GM21526 (cell line): ENCODE measurements around the gene CHST11.

Experiments used
- ATAC-seq: cut with Tn5 transposase; IDR thresholded peaks from one replicate; pipeline ENCODE4 v1.9.1; 2021; ENCODE audit warnings: moderate library complexity; ENCODE audit not compliant: unreplicated experiment, low FRiP score

Gene CHST11

DNA sequence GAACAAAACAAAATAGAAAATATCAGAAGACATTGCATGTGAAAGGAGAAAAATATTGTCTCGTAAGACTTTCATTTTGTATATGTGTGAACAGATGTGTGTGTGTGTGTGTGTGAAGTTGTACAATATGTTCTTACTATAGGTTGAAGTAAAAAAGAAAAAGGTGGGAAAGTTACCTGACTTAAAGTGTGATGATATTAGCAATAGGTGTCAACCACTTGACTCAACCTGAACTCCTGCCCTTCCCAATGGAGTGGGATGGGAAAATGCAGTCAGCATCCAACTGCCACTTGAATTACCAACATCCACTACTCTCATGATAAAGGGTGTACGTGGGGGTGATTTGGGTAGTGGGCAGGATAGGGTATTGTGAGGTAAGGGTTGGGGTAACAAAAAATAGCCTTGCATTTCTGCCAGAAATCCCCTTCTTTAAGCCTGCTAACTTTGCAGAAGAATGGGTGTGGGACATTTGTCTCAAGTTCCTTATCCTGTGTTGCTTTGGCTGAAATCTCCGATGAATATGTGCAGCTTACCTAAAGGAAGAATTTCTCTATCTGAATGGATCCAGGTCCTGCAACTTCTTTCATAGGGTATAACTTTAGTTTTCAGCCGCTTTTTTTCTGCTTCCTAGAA, 181.6 kb downstream of the CHST11 start:
- ATAC-seq, result no peak

DNA sequence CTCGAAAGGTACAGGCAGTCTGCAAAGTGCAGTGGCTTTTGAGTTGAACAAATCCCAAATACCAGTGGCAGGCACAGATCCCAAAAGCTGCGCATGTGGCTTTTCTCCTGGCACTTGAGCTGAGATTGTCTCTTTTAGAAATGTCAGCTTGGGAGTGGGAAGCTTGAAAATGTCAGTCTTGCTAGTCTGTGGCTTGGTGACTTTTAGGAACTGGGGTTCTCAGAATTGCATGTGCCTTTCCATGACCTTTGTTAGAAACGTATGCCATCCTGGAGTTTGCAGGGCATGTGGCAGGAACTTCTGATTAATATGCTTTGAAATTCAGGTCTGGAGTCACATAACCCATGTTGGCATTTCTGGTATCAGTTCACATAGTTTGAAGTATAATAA, 182.1 kb downstream of the CHST11 start:
- no peak for ATAC-seq

DNA sequence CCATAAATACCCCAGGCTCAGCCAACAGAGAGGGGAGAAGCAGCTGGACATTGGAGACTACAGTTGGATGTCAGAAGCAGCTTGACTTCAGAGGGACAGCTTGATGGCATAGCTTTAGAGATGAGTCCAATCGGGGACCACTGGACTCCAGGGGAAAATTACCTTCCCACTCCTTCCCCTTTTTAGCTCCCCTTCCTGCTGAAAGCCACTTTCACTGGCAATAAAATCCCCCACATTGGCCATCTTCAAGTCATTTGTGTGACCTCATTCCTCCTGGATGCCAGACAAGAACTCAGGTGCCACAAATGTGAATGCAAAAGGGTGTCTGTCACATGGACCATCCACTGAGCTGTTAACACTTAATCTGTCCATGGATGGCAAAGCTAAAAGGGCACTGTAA, 184.2 kb downstream of the CHST11 start:
- ATAC-seq, result no peak

DNA sequence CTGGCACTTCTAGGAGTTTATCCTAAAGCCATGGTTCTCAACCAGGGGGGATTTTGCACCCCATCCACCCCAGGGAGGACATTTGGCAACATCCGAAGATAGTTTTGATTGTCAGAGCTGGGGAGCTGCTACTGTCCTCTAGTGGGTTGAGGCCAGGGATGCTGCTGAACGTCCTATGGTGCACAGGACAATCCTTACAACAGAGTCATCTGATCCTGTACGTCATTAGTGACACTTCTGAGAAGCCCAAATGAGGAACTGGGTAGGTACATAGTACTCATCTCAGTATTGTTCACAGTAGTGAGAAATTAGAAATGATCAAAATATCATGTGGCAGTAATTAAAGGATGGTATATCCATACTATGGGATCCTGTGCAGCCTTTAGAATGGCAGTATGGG, 185.1 kb downstream of the CHST11 start:
- ATAC-seq, result peak; percentile 79

DNA sequence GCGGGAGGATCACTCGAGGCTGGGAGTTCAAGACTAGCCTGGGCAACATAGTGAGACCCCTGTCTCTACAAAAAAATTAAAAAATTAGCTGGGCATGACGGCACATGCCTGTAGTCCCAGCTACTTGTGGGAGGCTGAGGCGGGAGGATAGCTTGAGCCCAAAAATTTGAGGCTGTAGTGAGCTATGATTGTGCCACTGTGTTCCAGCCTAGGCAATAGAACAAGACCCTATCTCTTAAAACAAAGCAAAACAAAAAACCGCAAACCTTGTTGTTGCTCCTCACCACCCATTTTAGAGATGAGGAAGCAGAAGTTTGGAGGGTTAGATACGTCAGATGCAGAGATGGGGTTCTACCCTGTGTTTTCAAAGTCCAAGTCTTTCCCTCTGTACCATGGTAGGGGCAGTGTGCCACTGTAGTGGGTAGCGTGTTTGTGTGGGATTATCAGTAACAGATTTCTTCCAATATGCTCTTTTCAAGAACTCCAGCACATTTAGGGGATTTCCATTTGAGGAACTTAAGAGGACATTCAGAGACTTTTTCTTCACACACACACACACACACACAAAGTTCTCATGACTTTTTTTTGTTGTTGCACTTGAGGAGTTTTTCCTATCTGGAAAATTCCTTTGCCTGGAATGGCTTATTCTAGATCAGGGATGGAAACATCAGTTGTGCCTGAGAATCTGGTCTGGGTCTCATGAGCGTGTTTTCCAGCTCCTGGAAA, 186.5 kb downstream of the CHST11 start:
- ATAC-seq, result no peak

DNA sequence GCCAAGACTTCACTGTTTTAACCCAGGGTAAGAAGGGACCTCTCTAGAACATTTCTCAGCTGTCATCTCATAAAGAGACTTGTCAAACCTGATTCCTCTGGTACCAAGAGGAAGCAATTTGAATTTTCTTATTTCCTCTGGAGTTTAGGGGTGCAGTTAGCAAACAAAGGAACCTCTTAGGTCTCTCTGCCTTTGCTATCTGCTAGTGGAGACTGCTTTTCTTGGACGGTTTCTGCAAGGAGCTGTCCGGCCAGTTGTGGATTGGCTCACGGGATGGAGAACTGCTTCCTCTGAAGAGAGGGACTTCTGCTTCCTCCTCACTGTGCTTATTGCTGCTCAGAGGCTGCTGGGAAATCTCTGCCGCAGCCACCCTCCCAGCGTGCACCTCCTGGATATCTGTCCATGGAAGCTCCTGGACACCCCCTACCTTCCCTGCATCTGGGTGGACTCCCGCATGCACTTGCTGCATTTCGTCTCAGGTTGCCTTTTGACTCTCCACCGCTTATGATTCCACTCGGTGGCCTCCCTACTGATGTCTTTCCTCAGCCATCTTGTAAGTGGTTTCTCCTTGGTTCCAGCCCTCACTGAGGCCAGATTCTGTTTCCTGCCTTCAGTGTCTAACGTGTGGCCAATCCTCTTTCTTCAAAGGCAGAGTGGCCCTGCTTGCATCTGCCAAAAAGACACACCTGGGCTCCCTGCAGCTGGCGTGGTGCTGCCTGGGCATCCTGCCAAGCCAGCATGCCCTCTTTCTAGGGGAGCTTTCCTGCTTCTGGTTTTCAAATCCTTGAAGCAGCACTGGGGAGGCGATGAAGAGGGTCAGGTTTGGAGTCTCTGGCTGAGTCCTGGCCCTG, 187.3 kb downstream of the CHST11 start:
- no peak for ATAC-seq

DNA sequence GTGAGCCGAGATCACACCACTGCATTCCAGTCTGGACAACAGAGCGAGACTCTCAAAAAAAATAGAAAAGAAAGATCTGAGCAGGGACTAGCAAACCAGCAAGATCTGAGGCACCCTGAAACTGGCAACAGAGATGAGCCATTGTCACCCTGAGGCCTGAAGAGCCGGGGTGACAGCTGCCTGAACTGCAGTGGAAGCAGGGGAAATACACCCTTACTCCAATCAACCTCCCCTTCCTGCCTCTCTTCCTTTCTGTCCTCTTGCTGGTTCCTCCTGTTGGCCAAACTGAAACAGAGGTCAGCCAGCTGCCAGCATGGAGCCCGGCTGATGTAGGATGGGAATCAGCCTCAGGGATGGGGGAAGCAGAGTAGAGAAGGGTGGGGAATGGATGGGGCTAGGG, 192.0 kb downstream of the CHST11 start:
- ATAC-seq, result no peak

DNA sequence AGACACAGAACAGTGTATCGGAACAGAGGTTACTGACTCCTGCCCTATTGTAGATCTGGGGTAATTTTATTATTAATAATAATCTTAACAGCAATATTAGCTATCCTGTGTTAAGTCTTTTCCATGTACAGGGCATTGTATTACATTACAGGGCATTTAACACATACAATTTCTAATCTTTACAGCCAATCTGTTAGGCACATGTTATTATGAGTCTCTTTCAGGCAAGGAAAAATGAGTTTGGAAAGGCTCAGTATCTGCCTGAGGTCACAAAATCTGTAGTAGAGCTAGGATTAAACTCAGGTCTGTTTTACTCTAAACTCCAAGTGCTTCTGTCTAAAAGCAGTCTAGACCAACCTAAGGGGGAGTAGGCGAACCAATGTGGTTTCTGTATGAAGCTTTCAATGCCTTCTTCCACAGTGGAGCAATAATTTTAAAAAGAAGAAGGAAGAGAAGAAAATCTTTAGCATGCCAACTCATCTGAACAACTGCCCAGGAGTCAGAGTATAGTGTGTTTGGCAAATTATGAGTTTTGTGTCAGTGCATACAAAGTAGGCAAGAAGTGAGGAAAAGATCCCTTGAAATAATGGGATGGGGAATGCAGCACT, 192.6 kb downstream of the CHST11 start:
- no peak for ATAC-seq

DNA sequence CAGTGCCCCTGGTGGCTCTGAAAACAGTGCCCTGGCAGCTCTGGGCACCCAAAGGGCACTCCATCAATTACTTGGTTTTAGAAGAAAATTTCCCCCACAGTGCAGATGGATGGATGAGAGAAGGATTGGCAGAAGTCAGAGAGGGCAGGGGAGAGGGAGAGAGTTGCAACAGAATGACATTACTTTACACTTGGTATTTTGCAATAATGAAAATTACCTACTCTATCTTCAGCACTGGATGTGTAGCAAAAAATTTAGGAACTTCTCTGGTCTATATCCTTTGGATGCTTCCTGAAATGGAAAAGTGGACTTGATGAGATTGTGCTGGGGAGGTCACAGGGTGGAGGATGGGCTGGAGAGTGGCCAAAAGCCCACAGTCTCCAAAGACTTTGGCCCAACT, 193.2 kb downstream of the CHST11 start:
- ATAC-seq, result no peak

DNA sequence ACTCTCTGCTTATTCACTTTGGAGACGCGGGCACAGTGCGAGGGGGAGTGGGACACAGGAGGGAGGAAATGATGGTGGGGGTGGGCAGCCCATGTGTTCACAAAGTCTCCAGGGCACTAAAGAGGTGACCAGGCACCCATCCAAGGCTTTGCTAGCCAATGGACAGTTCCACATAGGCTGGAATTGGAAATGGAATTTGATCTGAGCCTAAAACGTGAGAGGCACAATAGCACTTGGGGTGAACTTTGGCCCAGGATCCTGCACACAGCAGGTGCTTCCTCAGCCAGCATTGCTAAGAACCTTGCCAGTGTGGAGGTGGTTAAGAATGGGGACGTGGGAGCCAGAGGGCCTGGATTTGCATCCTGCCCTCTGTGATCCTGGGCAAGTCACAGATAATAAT, 193.8 kb downstream of the CHST11 start:
- ATAC-seq, result no peak

DNA sequence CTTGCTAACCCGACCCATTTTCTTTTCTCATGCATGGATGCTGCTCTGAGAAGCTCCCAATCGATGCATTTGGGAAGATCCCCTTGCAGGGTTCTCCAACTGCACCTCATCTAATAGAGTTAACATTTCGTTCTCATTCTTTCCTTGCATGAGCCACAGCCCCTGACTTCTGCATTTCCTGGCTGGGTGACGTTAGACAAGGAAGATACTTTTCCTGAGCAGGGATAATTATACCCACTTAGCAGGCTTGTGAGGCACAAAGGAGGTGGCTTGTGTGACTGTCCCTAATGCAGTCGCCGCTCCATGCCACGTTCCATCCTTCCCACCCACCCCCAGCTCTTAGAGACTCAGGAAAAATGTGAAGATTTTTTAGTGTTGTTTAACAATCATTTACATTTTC, 195.1 kb downstream of the CHST11 start:
- no peak for ATAC-seq

DNA sequence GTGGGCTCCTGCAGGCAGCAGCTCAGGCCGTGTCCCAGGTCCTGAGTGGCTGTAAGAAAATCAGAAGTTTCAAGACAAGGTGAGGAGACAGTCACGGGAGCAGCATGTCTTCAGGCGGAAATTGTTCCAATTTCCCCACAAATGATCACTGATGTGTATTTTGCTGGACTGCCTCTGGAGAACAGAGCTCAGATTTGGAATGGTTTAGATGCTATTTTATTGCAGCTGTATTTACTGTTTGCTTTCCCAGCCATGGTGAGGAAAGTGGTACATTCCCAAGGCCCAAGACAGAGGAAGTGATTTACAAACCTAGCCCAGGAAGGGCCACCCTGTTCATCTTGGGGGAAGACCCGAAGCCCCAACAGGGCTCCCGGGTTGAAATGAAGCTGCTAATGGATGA, 195.6 kb downstream of the CHST11 start:
- ATAC-seq, result no peak

DNA sequence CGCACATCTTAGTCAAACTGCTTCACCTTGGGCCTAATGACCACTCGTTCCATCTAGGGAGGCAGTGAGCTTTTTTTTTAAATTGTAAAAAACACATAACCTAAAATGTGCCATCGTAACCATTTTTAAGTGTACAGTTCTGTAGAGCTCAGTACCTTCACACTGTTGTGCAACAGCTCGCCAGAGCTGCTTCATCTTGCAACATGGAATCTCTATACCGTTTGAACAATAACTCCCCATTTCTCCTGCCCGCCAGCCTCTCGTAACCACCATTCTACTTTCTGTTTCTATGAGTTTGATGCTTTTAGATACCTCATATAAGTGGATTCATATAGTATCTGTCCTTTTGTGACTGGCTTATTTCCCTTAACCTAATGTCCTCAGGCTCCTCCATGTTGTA, 196.2 kb downstream of the CHST11 start:
- ATAC-seq, result no peak

DNA sequence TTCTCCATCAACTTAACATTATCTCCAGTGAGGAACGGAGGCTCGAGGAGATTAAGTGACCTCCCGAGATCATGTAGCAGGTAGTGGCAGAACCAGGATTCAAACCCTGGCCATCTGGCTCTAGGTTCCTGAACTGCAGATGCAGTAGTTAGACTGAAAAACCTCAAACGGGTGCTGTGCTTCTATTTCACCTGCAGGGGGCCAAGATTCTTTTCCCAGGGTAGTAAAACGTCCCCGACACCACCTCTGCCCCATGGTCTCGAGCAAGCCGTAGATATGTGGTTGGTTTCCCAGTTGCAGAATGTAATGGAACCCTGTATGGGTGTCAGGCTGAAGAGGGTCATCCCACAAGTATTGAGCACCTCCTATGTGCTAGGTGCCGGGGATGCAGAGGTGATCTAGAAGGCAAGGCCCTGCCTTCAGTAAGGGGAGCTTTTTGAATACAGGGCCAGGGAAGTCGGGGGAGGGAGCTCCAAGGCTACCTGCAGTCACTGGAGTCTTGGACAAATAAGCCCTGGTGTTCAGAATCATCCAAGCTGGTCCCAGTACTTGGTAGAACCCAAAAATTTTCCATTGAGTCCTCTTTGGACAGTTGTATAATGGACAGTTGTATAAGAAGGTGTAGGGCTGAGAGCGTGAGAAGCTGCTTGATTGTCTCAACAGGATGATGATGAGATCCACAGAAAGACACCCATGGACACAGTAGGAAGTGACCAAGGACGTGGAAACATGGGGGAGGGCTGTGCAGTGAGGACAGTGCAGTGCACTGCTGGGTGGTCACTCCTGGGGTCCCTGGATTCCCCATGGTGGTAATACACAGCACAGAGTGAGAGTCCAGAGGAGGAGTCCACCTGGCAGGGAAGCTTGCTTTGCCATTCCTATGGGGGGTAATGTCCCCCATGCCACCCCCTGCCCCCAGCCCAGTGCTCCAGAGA, 197.2 kb downstream of the CHST11 start:
- no peak for ATAC-seq

DNA sequence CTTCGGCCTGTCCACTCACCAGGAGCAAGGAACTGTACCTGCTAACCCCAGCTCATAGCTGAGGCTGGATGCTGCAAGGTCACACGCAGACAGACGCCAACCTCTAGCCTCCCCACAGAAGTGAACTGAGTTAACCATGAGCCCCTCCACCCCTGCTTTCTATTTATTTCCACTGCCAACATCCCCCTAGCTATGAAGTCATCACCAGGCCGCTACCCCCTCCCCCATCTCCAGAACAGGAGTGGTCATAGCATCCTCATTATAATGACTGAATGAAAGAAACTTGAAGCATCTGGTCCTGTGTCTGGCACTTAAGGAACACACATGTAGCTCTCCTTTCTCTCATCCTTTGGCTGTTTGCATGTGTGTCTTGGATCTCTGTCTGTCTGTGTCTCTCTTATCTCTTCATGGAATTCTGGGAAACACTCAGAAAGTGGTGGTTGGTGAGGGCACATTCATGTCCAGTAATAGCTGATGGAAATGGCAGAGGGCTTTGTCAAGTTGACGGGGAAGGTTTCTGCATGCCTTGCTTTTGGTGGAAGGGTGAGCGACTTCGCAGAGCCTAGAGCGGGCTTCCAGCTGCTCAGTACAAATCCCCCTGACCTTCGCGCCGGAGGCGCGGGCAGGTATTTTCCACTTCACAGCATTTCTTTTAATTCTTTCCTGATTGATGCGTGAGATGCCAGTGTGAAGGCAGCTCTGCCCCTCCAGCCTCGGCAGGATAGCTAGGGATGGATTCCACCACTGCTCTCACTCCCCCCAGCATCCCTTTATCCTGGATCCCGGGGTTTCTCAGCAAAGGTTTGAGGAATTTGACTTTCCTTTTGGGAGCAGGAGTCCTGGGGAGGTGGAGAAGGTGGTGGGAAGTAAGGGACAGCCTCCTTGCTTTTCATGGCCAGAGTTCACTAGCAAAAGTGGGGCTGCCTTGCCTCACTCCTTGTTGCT, 198.2 kb downstream of the CHST11 start:
- no peak for ATAC-seq

DNA sequence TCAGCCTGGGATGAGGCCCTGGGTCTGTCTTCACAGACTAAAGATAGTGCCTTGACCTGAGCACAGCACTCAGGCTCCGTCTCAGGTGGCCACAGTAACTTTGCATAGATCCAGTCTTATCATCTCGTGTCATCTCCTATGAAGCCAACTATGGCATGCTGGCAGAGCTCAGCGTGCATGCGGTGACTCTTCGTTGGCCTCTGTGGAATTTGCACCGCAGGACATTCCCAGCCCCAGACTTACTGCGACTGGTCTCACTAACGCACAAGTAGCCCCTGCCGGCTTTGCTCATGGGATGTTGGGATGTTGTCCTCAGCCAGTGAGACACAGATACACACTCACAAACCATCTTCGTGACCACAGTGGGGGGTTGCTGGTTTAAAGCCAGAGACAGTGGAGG, 199.6 kb downstream of the CHST11 start:
- no peak for ATAC-seq

DNA sequence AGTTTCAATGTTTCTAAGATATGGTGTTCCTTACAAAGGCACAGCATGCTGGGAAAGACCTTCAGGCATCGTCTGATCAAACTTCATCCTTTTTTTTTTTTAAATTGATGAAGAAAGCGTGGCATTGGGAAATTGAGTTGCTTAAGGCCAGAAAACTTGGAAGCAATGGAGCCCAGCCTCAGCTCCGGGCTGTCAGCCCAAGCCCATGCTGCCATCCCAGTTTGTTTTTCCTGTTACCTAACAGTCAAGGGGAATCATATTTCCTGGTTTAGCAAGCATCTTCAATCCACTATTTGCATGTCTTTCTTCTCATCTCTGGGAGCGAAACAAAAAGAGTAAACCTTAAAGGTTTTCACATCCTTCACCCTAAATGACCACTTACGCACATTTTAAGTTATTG, 200.2 kb downstream of the CHST11 start:
- no peak for ATAC-seq

DNA sequence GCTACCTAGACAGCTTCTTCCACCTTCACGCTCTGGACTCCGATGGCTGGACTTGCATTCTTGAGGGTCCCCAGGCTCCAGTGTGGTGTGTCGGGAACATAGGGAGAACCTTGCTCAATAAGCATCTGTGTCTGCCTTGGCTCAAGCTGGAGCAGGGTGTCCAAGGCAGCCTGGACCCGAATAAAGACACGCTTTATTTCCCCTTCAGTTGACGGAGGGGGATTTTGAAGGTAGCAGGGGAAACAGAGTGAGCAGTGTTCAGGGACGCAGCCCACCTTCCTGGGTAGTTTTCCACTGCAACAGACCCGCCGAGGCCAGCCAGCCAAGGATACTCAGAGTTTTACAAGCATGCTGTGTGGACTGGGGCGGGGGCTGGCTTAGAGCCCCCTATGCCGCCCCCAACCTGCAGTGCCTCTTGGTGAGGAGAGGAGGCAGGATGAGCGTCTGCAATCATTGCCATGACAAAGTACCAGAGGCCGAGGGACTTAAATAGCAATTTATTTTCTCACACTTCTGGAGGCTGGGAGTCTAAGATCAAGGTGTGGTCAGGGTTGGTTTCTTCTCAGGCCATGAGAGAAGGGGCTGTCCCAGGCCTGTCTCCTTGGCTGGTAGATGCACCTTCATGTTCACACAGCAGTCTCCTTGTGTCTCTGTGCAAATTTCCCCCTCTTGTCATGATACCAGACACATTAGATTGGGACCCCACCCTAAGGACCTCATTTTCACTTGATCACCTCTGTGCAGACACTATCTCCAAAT, 201.2 kb downstream of the CHST11 start:
- ATAC-seq, result no peak
